ENCODE results near the gene S100A7A.

The S100A7A gene

GRCh38 chr1:153465811-153466636 is 49.7 kb downstream of the S100A7A start:
- peak; percentile 56 to 78 (median 72) for DNase-seq

- DNase-seq: no peak
Observed at GRCh38 chr1:153466908-153467307, 50.6 kb downstream of the S100A7A start.

GRCh38 chr1:153470707-153471106 is 54.4 kb downstream of the S100A7A start:
- peak in 1 of 3 donors; percentile 24 for DNase-seq

Measured in suppressor macrophage treated with lipopolysaccharide for 1 hour (primary cell).